GM23338 (cell line): ENCODE data around the gene IHH. TPM values are rescaled to one million over a fixed set of nuclear protein-coding genes. Genes with fewer than 3 reads are reported as not detected.

ENCODE experiments used
- ATAC-seq: fragments of 200-7000 bp; cut with Tn5 transposase; 3 replicates; pipeline ENCODE4 v1.9.1; 2020
- DNase-seq: peaks from one replicate; pipeline ENCODE4 v3.0.0-alpha.2; 2015; ENCODE audit warnings: low spot score
- H2AFZ ChIP-seq: fragments of 200-600 bp; sonication (generic); 2 replicates; pipeline ENCODE4 v1.8.0; 2016; ENCODE audit warnings: antibody characterized with exemption, mild to moderate bottlenecking, moderate library complexity
- H3F3A ChIP-seq: fragments of 200-600 bp; sonication (generic); replicated peaks from 2 replicates; pipeline ENCODE4 v1.8.0; 2017; ENCODE audit warnings: antibody characterized with exemption, mixed run types, low read depth
- H3K27ac ChIP-seq: fragments of 200-600 bp; sonication (generic); 2 replicates; pipeline ENCODE4 v1.6.1; 2016; ENCODE audit warnings: low read depth
- H3K27me3 ChIP-seq: fragments of 200-600 bp; sonication (generic); 2 replicates; pipeline ENCODE4 v1.8.0; 2016; ENCODE audit warnings: mild to moderate bottlenecking, mixed run types, moderate library complexity; ENCODE audit not compliant: insufficient read depth
- H3K36me3 ChIP-seq: fragments of 200-600 bp; sonication (generic); 2 replicates; pipeline ENCODE4 v1.8.0; 2016; ENCODE audit warnings: mild to moderate bottlenecking; ENCODE audit not compliant: insufficient read depth
- H3K4me1 ChIP-seq: fragments of 200-600 bp; sonication (generic); 2 replicates; pipeline ENCODE4 v1.8.0; 2016; ENCODE audit warnings: mild to moderate bottlenecking, moderate library complexity; ENCODE audit not compliant: insufficient read depth
- H3K4me2 ChIP-seq: fragments of 200-600 bp; sonication (generic); 2 replicates; pipeline ENCODE4 v1.7.1; 2017; ENCODE audit warnings: mixed run types
- H3K4me3 ChIP-seq: fragments of 200-600 bp; sonication (generic); 2 replicates; pipeline ENCODE4 v1.6.1; 2016; ENCODE audit warnings: mixed run types
- H3K79me2 ChIP-seq: fragments of 200-600 bp; sonication (generic); replicated peaks from 2 replicates; pipeline ENCODE4 v1.8.0; 2017; ENCODE audit warnings: mild to moderate bottlenecking; ENCODE audit not compliant: insufficient read depth
- H3K9me2 ChIP-seq: fragments of 200-600 bp; sonication (generic); 2 replicates; pipeline ENCODE4 v1.8.0; 2017; ENCODE audit not compliant: insufficient read depth
- H4K20me1 ChIP-seq: fragments of 200-600 bp; sonication (generic); replicated peaks from 2 replicates; pipeline ENCODE4 v1.8.0; 2017; ENCODE audit warnings: mild to moderate bottlenecking; ENCODE audit not compliant: insufficient read depth
- H3K27ac Mint-ChIP-seq: 2 replicates; pipeline ENCODE4 v1.8.0; 2020; ENCODE audit warnings: inconsistent platforms, mild to moderate bottlenecking, moderate library complexity, mixed read lengths
- H3K27me3 Mint-ChIP-seq: 3 replicates; pipeline ENCODE4 v1.8.0; 2022; ENCODE audit warnings: low read depth, mild to moderate bottlenecking, moderate library complexity, mixed read lengths, inconsistent platforms; ENCODE audit not compliant: insufficient read depth, poor library complexity
- H3K36me3 Mint-ChIP-seq: 3 replicates; pipeline ENCODE4 v1.8.0; 2021; ENCODE audit warnings: low read depth, mild to moderate bottlenecking, inconsistent platforms, moderate library complexity, mixed read lengths
- H3K4me1 Mint-ChIP-seq: 3 replicates; pipeline ENCODE4 v1.8.0; 2020; ENCODE audit warnings: mild to moderate bottlenecking, inconsistent platforms, mixed read lengths
- H3K4me3 Mint-ChIP-seq: 3 replicates; pipeline ENCODE4 v1.8.0; 2021; ENCODE audit warnings: moderate library complexity, mild to moderate bottlenecking, inconsistent platforms, mixed read lengths
- H3K9me3 Mint-ChIP-seq: 3 replicates; pipeline ENCODE4 v1.8.0; 2020; ENCODE audit warnings: moderate library complexity, mild to moderate bottlenecking, inconsistent platforms, mixed read lengths
- CREB1 ChIP-seq: fragments of 250-450 bp; sonication (Bioruptor Pico); IDR thresholded peaks from 2 replicates; pipeline ENCODE4 v1.5.0; 2020; ENCODE audit warnings: low read depth, mild to moderate bottlenecking, moderate library complexity
- ETS1 ChIP-seq: IDR thresholded peaks from 2 replicates; pipeline ENCODE4 v1.6.1; 2016; ENCODE audit warnings: antibody characterized with exemption
- EZH2 ChIP-seq: fragments of 200-600 bp; sonication (generic); IDR thresholded peaks from one replicate; pipeline ENCODE4 v1.8.0; 2017; ENCODE audit warnings: antibody characterized with exemption, mild to moderate bottlenecking, low read depth; ENCODE audit not compliant: unreplicated experiment
- EZH2phosphoT487 ChIP-seq: fragments of 200-600 bp; sonication (generic); IDR thresholded peaks from one replicate; pipeline ENCODE4 v1.8.1; 2018; ENCODE audit warnings: antibody characterized with exemption; ENCODE audit not compliant: unreplicated experiment
- JUNB ChIP-seq: IDR thresholded peaks from one replicate; pipeline ENCODE4 v1.6.1; 2016; ENCODE audit warnings: antibody characterized with exemption; ENCODE audit not compliant: unreplicated experiment
- POLR2AphosphoS5 ChIP-seq: IDR thresholded peaks from 2 replicates; pipeline ENCODE4 v1.6.1; 2016; ENCODE audit warnings: antibody characterized with exemption, low read depth
- ZNF114 ChIP-seq: fragments of 250-450 bp; sonication (Bioruptor Pico); IDR thresholded peaks from 2 replicates; pipeline ENCODE4 v1.5.0; 2020; ENCODE audit warnings: mild to moderate bottlenecking, moderate library complexity
- ZNF331 ChIP-seq: fragments of 250-450 bp; sonication (Bioruptor Pico); IDR thresholded peaks from 2 replicates; pipeline ENCODE4 v1.5.0; 2020; ENCODE audit warnings: low read depth, mild to moderate bottlenecking, moderate library complexity
- ZNF462 ChIP-seq: fragments of 250-450 bp; sonication (Bioruptor Pico); IDR thresholded peaks from 2 replicates; pipeline ENCODE4 v1.5.0; 2020; ENCODE audit warnings: mild to moderate bottlenecking, moderate library complexity
- polyA plus RNA-seq: library from polyadenylated mRNA; unstranded; fragments of >200 nt; fragmentation: Nextera tagmentation; extraction: Ambion mirVana; gene quantifications from 2 replicates; pipeline ENCODE4 v1.2.1, GENCODE V29; 2016
- total RNA-seq: library from RNA; depleted of rRNA; stranded (reverse); fragments of >200 nt; shearing (Covaris generic); gene quantifications from 2 replicates; pipeline ENCODE4 v1.2.3, GENCODE V29; 2014

The IHH gene
- total and polyA plus RNA-seq, 2 experiments from 2014 or later, result not detected

GRCh38 chr2:219028141-219028540 lies 32.6 kb downstream of the IHH start:
- no peak overlapping the region for H2AFZ ChIP-seq
- H3K9me2 ChIP-seq, result no peaks in the 10 kb centered on the region
- no peak overlapping the region for H3K27ac ChIP-seq
- no peak overlapping the region for H3K4me2 ChIP-seq
- no peak for DNase-seq
- H4K20me1 ChIP-seq, result no peaks in the 10 kb centered on the region
- Mint-ChIP-seq H3K4me1 (peaks cover 3% of the 10 kb centered on the region; the same call in 2 of the 3 replicates), H3K9me3 (no peaks in the 10 kb centered on the region; the same call in 2 of the 3 replicates), H3K27ac (no peak overlapping the region), H3K27me3 (peaks cover 15% of the 10 kb centered on the region), H3K36me3 (no peaks in the 10 kb centered on the region), H3K4me3 (no peak overlapping the region)
- H3K79me2 ChIP-seq, result no peaks in the 10 kb centered on the region
- no peak overlapping the region for H3K4me3 ChIP-seq
- no peaks in the 10 kb centered on the region for H3K36me3 ChIP-seq
- no peak for ATAC-seq
- no peaks in the 10 kb centered on the region for H3K4me1 ChIP-seq
- no peaks in the 10 kb centered on the region for H3K27me3 ChIP-seq
- no peaks in the 10 kb centered on the region for H3F3A ChIP-seq
- TF ChIP-seq ZNF462 (no peak), JUNB (no peak), EZH2 (no peak), ZNF114 (CRISPR knock-in tag) (no peak), ETS1 (no peak), CREB1 (CRISPR knock-in tag) (no peak), EZH2phosphoT487 (no peak), POLR2AphosphoS5 (no peak), ZNF331 (CRISPR knock-in tag) (no peak)
